Measurements from ENCODE around the gene CXorf49. TPM values are rescaled to one million over a fixed set of nuclear protein-coding genes. Genes with fewer than 3 reads are reported as not detected.
"Not testable (repeated sequence)": the region's sequence is repeated elsewhere in the genome, so short reads cannot be mapped to it uniquely, and the experiment has no call there.

The CXorf49 gene
- total and polyA plus RNA-seq, 2 donors (not counting 3 experiments of a cell fraction or from before 2014, with no cell fraction given): not detected

DNA sequence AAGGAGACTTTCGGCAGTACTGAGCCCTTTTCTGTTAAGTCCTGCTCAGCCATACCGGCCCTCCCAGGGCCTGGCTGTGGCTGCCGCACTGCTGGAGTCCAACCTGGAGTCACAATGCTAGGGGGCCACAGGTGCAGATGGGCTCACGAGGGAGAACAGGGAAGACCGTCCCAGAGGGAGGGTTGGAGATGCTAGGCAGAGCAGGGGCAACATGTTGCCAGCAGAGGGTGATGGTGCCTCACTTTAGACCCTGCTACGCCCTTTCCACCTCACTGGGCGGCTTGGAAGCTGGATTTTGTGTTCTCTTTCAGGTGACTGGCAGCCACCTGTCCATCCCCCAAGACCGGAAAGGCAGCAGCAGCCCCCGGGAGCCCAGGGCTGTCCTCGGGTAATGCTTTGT lies 48.1 kb downstream of the CXorf49 start:
- H3K36me3 ChIP-seq (ENCODE audit: control insufficient read depth in 2 of 2, extremely low read depth in 1 of 2, insufficient read depth in 2 of 2, low read length in 2 of 2); dilution Hi-C loops (cut with MboI; ENCODE audit: extremely low pct_ligation_motif_present, low sequenced_read_pairs); intact Hi-C loops (cut with micrococcal nuclease); H3K4me2 ChIP-seq (ENCODE audit: insufficient read depth, low read length); H3K27ac ChIP-seq (ENCODE audit: insufficient read depth, low read depth, low read length); H3K9me1 ChIP-seq (replicated peaks; ENCODE audit: control insufficient read depth, extremely low read depth, insufficient read depth, low read length); H3K27me3 ChIP-seq (ENCODE audit: control insufficient read depth in 2 of 2, insufficient read depth in 2 of 2, low read length in 2 of 2); H4K20me1 ChIP-seq (replicated peaks; ENCODE audit: control insufficient read depth, extremely low read depth, insufficient read depth, low read length); H3K9me3 ChIP-seq (replicated peaks; ENCODE audit: control insufficient read depth, insufficient read depth, low read length); POLR2A ChIA-PET; DNase-seq (ENCODE audit: low read depth, low spot score); H3K79me2 ChIP-seq (ENCODE audit: control insufficient read depth, insufficient read depth, low read length); H3K9ac ChIP-seq (replicated peaks; ENCODE audit: extremely low read depth, insufficient read depth, low read length); H2AFZ ChIP-seq (ENCODE audit: low read depth, low read length); H3K4me3 ChIP-seq (replicated peaks in 1 of 3; ENCODE audit: insufficient read depth in 1 of 3, low read depth in 1 of 3, low read length in 3 of 3); BruUV-seq (replicated peaks); H3K4me1 ChIP-seq (ENCODE audit: control insufficient read depth, extremely low read depth, insufficient read depth, low read length): not testable (repeated sequence)
- TF ChIP-seq, protein P1, sequence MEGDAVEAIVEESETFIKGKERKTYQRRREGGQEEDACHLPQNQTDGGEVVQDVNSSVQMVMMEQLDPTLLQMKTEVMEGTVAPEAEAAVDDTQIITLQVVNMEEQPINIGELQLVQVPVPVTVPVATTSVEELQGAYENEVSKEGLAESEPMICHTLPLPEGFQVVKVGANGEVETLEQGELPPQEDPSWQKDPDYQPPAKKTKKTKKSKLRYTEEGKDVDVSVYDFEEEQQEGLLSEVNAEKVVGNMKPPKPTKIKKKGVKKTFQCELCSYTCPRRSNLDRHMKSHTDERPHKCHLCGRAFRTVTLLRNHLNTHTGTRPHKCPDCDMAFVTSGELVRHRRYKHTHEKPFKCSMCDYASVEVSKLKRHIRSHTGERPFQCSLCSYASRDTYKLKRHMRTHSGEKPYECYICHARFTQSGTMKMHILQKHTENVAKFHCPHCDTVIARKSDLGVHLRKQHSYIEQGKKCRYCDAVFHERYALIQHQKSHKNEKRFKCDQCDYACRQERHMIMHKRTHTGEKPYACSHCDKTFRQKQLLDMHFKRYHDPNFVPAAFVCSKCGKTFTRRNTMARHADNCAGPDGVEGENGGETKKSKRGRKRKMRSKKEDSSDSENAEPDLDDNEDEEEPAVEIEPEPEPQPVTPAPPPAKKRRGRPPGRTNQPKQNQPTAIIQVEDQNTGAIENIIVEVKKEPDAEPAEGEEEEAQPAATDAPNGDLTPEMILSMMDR (IDR thresholded peaks at IDR 0.05; ENCODE audit: extremely low read depth in 1 of 2, insufficient read depth in 1 of 2, low read depth in 1 of 2, low read length in 2 of 2): peak in 1 of 2 donors; percentile 44
- CTCF ChIA-PET: interaction anchor here (1.7 kb wide), 1 partner anchor 190 kb away, joined by 8 read pairs; no protein-coding TSS in a partner anchor
- peak; percentile 77 for FAIRE-seq

DNA sequence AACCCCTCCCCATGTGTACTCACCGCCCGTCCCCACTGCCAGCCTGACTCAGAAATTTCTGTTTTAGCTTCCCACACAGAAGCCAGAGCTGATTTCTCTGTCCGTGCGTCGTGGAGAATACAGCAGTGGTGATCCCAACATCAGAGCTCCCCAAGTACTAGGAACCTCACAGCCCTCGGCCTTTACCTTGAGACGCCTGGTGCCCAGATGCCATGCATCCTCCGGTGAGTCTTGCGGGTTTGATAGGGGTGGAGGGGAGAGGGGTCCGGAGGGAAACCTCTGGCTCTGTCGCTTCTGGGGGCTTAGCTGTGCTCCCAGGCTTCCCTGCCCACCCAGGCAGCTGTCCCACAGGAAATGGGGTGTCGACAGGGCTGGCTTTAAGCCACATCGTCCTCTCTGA lies 48.6 kb downstream of the CXorf49 start:
- no TSS peak for BruUV-seq (replicated peaks)
- H3K79me2 ChIP-seq (ENCODE audit: control insufficient read depth, insufficient read depth, low read length): no peaks in the 10 kb centered on the region
- H3K9me1 ChIP-seq (replicated peaks; ENCODE audit: control insufficient read depth, extremely low read depth, insufficient read depth, low read length): no peaks in the 10 kb centered on the region
- H3K4me1 ChIP-seq (ENCODE audit: control insufficient read depth, extremely low read depth, insufficient read depth, low read length): no peaks in the 10 kb centered on the region
- H3K4me3 ChIP-seq (replicated peaks in 1 of 3; ENCODE audit: insufficient read depth in 1 of 3, low read depth in 1 of 3, low read length in 3 of 3): no peak overlapping the region
- DNase-seq (ENCODE audit: low read depth, low spot score): no peak
- no peaks in the 10 kb centered on the region for H4K20me1 ChIP-seq (replicated peaks; ENCODE audit: control insufficient read depth, extremely low read depth, insufficient read depth, low read length)
- ChIA-PET POLR2A (no interaction called here), CTCF (interaction anchor here (1.7 kb wide), 1 partner anchor 190 kb away, joined by 8 read pairs; no protein-coding TSS in a partner anchor)
- intact Hi-C loops (cut with micrococcal nuclease): no loop called here
- FAIRE-seq: no peak
- H3K9ac ChIP-seq (replicated peaks; ENCODE audit: extremely low read depth, insufficient read depth, low read length): no peak overlapping the region
- no peaks in the 10 kb centered on the region for H3K9me3 ChIP-seq (replicated peaks; ENCODE audit: control insufficient read depth, insufficient read depth, low read length)
- H3K36me3 ChIP-seq (ENCODE audit: control insufficient read depth in 2 of 2, extremely low read depth in 1 of 2, insufficient read depth in 2 of 2, low read length in 2 of 2): no peaks in the 10 kb centered on the region
- H2AFZ ChIP-seq (ENCODE audit: low read depth, low read length): no peak overlapping the region
- H3K27me3 ChIP-seq (ENCODE audit: control insufficient read depth in 2 of 2, insufficient read depth in 2 of 2, low read length in 2 of 2): no peaks in the 10 kb centered on the region
- H3K27ac ChIP-seq (ENCODE audit: insufficient read depth, low read depth, low read length): no peak overlapping the region
- TF ChIP-seq, protein P1 (IDR thresholded peaks at IDR 0.05; ENCODE audit: extremely low read depth in 1 of 2, insufficient read depth in 1 of 2, low read depth in 1 of 2, low read length in 2 of 2): no peak
- TF ChIP-seq JUN (IDR thresholded peaks at IDR 0.05; ENCODE audit: borderline replicate concordance, insufficient read depth, insufficient read length, low read depth) (no peak), EZH2 (IDR thresholded peaks at IDR 0.05; ENCODE audit: borderline replicate concordance, low read depth, low read length, severe bottlenecking) (no peak), MYC (IDR thresholded peaks at IDR 0.05; ENCODE audit: low read depth, low read length) (no peak), POLR2AphosphoS5 (IDR thresholded peaks at IDR 0.05; ENCODE audit: insufficient read depth, low read depth, low read length) (no peak), POLR2A (IDR thresholded peaks at IDR 0.05; ENCODE audit: low read depth, low read length) (no peak), FOS (IDR thresholded peaks at IDR 0.05; ENCODE audit: borderline replicate concordance, insufficient read depth, low read length) (no peak), GATA2 (IDR thresholded peaks at IDR 0.05; ENCODE audit: insufficient read depth, insufficient read length, low read depth, low read length) (no peak)
- TF ChIP-seq, protein P2, sequence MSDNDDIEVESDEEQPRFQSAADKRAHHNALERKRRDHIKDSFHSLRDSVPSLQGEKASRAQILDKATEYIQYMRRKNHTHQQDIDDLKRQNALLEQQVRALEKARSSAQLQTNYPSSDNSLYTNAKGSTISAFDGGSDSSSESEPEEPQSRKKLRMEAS (IDR thresholded peaks at IDR 0.05; ENCODE audit: insufficient read depth, insufficient read length): no peak
- H3K4me2 ChIP-seq (ENCODE audit: insufficient read depth, low read length): no peak overlapping the region
- dilution Hi-C loops (cut with MboI; ENCODE audit: extremely low pct_ligation_motif_present, low sequenced_read_pairs): no loop called here
